ENCODE results near the gene KLHDC10.

DNA sequence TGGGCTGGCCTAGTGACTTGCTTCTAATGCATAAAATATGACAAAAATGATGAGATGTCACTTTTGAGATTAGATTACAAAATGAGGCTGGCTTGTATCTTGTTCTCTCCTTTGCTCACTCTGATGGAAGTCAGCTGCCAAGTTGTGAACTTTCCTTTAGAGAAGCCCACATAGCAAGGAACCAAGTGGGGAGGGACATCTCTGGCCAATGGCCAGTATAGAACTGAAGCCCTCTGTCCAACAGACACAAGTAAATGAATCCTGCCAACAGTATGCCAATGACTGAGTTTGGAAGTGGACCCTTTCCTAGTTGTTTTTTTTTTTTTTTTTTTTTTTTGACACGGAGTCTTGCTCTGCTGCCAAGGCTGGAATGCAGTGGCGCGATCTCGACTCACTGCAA, 22.5 kb upstream of the KLHDC10 start:
- TF ChIP-seq, protein P1, sequence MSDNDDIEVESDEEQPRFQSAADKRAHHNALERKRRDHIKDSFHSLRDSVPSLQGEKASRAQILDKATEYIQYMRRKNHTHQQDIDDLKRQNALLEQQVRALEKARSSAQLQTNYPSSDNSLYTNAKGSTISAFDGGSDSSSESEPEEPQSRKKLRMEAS (CRISPR knock-in tag; IDR thresholded peaks at IDR 0.05), result no peak
- TF ChIP-seq ELF4 (CRISPR knock-in tag; IDR thresholded peaks at IDR 0.05; ENCODE audit: low read depth) (no peak), CTCF (IDR thresholded peaks at IDR 0.05) (no peak)
- TF ChIP-seq, protein P2, sequence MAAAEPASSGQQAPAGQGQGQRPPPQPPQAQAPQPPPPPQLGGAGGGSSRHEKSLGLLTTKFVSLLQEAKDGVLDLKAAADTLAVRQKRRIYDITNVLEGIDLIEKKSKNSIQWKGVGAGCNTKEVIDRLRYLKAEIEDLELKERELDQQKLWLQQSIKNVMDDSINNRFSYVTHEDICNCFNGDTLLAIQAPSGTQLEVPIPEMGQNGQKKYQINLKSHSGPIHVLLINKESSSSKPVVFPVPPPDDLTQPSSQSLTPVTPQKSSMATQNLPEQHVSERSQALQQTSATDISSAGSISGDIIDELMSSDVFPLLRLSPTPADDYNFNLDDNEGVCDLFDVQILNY (CRISPR knock-in tag; IDR thresholded peaks at IDR 0.05), result no peak

All from WTC11 (cell line).